HG02642 (cell line): ENCODE measurements around the gene DNAH17.
"Not testable (repeated sequence)": the region's sequence is repeated elsewhere in the genome, so short reads cannot be mapped to it uniquely, and the experiment has no call there.

Source experiments
- ATAC-seq: cut with Tn5 transposase; IDR thresholded peaks from one replicate; pipeline ENCODE4 v1.9.1; 2021; ENCODE audit warnings: mild to moderate bottlenecking; ENCODE audit not compliant: unreplicated experiment, poor library complexity

Gene DNAH17

DNA sequence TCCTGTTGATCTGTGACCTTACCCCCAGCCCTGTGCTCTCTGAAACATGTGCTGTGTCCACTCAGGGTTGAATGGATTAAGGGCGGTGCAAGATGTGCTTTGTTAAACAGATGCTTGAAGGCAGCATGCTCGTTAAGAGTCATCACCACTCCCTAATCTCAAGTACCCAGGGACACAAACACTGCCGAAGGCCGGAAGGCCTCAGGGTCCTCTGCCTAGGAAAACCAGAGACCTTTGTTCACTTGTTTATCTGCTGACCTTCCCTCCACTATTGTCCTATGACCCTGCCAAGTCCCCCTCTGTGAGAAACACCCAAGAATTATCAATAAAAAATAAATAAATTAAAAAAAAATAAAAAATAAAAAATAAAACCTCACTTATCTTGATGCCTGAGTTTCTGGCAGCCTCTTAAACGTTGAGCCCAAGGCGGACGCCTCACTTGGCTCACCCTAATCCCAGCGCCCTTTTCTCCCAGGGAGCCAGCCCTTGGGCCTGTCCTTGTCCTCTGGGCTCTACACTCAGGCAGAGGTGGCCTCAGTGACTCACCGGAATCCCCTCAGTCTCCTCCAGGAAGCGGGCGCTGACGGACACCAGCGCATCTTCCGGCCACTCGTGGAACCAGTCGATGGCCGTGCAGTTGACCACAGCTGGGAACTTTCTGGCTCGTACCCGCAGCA, 110.9 kb downstream of the DNAH17 start:
- ATAC-seq, result not testable (repeated sequence)

DNA sequence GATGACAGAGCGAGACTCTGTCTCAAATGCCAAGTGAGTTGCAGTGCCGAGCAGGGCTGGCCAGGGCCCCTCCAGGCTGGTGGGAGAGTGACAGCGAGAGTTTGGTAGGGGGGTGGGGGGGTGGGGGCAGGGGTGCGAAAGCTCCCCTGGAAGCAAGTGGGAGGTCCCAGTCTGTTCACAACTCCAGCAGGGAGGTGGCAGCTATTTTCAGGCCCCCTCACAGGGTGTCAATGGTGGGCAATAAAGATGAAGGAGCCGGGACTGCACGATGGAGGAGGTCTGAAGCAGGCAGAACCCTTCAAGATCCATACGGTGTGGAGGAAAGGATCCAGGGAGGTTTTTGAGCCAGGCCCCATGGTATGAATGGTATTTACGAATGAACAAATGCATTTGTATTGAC, 115.0 kb downstream of the DNAH17 start:
- no peak for ATAC-seq

DNA sequence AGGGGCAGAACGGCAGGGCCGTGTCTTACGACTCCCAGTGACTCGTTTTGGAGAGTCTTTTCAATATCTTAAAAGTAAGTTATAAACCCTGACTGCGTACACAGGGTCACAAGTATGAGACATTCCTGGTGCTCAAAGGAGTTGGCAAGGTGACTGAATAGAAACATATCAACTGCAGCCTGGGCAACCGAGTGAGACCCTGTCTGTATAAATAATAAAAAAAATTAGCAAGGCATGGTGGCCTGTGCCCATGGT, 115.5 kb downstream of the DNAH17 start:
- no peak for ATAC-seq

DNA sequence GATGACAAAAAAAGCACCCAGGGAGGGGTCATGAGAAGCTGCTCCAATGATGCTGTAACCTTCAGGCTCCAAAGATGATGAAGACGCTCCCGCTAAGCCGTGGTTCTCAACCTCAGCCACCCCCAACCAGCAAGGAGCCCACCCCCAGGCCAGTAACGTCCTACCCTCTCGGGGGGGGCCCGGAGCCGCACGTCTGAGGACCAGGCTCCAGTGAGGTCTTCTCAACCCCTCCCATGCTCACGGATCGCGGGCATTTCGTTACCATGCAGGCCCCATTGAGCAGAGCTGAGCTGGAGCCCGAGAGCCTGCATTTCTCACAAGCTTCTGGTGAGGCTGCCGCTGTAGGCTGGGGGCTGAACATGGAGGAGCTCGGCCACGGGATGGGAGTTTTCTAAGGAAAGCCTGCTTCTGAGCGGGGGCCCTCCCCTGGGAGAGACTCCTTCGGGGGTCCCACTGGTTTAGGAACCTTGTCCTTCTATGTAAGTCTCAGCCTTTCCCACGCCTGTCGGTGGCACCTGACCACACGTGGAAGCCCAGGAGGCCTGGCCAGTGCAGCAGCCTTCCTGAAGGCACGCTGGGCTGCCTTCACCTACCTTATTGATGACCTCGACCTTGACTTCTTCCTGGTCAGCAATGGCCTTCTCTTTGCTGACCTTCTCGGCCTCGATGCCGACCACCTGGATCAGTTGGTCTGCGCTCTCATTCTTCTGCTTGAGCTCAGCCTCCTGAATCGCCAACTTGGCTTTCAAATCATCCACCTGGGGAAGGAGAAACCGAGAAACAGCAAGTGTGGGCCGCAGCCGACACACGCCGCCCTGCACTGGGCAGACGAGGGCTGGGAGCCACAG, 116.0 kb downstream of the DNAH17 start:
- no peak for ATAC-seq

DNA sequence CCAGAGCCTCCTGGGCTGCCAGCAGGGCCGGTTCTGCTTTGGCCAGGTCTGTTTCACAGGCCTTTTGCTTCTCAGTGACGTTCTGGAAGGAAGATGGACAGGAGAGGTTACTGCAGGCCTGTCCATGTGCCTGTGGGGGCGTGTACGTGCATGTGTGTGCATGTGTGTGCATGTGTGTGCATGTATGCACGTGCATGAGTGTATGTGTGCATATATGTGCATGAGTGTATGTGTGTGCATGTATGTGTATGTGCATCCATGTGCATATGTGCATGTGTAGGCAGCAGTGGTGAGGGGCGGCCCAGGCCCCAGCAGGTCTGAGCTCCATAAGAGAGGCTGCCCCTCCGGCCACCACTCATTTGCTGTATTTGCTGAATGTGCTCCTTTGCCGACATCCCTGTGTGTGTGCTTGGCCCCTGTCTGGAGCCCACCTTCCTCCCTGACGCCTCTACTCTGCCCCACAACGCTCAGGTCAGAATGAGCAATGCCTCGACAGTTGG, 117.0 kb downstream of the DNAH17 start:
- no peak for ATAC-seq

DNA sequence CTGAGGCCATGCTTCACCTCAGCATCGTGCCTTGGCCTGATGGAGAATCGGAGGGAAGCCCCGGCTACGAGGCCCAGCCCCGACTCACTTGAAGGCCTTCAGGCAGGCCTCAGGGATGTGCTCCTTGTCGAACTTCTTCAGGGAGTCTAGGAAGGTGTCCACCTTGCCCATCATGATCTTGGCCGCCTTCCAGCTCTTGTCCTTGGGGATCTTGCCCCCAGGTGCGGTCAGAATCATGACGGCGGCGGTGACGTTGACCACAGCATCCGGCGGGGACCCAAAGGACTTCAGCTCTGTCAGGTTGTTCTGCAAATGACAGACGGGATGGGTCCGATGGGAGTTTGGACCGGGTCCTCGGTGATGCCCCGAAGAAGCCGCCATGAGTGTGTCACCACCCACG, 117.5 kb downstream of the DNAH17 start:
- ATAC-seq, result no peak

DNA sequence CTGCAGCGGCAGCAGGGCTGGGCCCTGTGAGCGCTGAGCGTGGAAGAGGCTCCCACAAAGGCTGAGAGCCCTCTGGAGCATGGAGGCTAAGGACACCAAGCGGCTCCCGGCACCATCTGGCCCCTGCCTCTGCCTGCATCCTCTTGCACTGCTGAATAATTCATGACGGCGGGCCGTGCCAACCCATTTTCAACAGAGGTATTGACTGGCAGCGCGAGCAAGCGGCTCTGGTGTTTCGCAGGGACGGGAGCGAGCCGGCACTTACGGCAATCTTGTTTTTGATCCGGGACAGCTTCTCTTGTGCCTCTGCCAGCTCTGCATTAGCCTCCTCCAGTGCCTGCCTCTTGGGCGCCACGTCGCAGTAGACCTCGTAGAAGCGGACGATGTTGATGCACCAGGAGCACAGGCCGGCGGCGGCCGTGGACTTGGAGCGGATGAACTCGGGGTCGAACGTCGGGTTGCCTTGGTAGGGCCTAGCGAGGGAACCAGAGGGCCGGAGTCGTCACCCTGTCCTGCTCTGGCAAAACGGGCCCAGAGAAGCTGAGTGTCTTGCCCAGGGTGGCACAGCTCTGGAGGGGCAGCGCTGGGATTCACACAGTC, 118.4 kb downstream of the DNAH17 start:
- no peak for ATAC-seq

DNA sequence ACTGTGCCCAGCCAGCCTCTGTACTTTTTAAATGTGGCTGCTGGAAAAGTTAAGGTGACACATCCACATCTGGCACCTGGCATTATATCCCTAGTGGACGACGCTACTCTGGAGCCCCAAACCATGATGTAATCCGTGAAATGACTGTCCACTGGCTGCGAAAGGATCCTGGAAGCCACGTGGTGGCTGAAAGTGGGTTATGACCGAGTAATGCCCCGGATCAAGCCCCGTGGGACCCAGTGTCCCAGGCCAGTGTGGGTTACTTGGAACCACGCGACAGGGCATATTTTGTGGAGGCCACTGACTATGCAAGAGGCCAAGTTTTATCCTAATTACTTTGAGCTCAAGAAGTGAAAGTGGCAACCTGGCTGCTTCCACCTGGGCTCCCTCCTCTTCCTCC, 119.1 kb downstream of the DNAH17 start:
- ATAC-seq, result no peak

DNA sequence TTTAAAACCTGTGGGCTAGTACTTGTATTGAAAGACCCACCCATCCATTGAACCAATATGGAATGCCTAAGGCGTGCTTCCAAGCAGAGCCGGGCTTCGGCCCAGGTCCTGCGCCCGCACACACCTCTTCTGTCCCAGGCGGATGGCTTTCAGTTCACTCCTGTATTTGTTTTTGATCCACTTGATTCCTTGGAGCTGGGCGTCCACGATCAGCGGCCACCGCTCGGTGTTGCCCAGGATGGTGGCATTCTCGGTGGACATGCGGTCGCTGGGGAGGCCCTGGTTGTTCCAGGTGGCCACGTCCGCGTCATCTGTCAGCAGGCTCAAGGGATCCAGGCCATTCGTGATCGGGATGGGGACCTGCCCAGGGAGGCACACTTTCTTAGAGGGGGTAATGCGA, 122.8 kb downstream of the DNAH17 start:
- no peak for ATAC-seq

DNA sequence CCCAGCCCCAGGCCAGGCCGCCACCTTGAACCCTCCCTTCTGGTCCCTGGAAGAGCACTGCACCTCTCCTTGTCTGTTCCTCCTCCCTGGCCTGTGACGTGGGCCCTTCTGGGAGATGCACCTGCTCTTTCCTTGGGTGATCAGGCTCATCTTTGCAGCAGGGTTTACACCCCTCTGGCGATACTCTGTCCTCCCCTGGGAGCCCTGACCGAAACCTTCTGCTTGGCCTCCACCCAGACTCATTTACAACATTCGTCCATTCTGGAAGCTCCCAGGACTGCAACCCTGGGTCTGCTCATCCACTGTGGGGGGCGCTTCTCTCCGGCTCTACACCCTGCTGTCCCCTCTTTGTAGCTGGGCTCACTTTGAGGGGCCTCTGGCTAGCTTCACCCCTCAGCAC, 125.4 kb downstream of the DNAH17 start:
- ATAC-seq, result no peak

DNA sequence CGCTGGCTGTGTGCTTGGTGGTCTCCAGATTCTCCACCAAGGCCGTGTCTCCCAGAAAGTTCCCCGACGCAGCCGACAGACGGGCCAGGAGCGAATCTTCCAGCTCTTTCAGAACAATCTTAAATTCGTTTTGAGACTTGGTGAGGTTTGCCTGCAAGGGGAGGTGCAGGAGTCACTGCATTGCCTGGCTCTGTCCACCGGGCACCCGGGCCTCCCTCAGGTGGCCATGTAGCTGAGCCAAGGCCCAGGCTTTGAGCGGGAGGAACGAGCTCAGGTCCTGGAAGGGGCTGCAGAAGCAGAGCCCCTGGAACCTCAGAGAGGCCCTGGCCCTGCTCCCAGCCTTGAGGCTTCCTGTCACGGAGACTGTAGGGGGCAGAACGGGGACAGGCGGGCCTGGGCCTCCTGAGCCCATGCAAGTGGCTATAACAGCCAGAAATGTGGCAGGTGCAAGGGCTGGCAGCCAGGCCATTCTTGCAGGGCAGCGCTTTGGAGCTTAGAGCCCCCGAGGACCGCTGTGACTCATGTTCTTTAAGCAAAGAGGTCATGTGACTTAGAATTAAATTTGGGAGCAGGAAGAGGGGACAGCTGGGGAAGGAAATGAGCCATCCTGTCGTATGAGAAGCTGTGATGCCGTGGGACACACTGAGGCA, 126.4 kb downstream of the DNAH17 start:
- ATAC-seq, result no peak

DNA sequence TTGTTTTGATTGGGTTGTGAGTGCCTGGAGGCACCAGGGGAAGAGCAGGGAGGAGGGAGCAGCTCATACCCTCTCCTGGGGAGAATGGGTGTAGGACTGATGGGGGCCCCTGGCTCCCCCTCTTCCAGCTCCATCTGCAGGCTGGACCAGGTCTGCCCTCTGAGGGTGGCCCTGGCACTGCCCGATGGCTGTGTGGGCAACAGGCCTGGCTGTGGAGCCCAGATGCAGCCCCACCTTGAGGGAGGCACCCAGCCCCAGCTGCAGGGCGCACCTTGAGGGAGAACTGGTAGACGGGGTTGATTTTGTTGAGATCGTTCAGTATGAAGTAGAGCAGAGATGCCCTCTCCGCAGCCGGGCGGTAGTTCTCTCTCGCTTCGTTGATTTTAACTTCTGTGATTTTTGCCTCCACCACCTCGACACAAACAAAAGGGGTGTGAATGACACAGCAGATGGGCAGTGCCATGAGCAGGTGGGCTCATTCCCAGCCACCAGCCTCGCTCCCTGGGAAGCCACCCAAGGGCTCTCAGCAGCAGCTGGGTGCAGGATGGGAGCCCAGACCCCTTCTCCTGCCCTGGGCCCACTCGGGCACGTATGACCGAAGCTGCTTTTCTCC, 127.1 kb downstream of the DNAH17 start:
- no peak for ATAC-seq

DNA sequence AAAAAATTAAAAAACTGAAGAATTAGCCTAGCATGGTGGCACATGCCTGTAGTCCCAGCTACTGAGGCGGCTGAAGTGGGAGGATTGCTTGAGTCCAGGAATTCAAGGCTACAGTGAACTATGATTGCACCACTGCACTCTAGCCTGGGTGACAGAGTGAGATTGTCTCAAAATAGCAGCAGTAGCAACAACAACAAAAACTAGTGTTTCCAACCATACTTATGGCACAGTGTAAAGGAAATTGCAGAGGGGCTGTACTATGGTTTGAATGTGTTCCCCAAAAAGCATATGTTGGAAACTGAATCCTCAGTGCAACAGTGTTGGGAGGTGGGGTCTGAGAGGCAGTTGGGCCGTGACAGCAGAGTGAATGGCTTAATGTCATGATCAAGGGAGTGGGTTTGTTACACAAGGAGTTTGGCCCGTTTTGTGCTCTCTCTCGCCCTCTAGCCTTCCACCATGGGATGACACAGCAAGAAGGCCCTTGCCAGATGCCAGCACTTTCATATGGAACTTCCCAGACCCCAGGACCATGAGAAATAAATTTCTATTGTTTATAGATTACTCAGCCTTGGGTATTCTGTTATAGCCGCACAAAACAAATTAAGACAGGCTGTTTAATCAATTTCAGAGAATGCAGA, 128.7 kb downstream of the DNAH17 start:
- ATAC-seq, result no peak

DNA sequence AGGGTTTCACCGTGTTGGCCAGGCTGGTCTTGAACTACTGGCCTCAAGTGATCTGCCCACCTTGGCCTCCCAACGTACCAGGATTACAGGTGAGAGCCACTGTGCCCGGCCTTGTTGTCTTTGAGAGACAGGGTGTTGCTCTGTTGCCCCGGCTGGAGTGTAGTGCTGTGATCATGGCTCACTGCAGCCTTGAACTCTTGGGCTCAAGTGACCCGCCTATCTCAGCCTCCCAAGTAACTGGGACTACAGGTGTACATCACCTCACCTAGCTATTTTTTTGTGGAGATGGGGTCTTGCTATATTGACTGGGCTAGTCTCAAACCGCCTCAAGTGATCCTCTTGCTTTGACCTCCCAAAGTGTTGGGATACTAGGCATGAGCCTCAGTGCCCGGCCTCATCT, 130.4 kb downstream of the DNAH17 start:
- no peak for ATAC-seq

DNA sequence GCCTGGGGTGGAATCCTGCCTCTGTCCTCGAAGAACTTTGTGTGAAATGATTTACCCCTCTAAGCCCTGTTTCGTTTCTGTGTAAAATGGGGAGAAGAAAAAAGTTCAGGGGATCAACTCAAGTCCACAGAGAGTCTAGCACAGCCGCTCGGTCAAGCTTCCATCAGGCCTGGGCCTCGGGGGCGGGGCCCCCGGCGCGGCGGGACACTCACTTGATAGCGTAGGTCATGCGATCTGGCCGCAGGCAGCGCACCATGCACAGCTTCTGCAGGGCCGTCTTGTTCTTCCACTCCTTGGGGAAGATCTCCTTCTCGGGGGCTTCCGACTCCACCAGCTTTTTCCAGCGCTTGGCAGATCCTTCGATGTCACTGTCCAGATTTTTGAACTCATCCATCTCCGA, 132.8 kb downstream of the DNAH17 start:
- no peak for ATAC-seq

DNA sequence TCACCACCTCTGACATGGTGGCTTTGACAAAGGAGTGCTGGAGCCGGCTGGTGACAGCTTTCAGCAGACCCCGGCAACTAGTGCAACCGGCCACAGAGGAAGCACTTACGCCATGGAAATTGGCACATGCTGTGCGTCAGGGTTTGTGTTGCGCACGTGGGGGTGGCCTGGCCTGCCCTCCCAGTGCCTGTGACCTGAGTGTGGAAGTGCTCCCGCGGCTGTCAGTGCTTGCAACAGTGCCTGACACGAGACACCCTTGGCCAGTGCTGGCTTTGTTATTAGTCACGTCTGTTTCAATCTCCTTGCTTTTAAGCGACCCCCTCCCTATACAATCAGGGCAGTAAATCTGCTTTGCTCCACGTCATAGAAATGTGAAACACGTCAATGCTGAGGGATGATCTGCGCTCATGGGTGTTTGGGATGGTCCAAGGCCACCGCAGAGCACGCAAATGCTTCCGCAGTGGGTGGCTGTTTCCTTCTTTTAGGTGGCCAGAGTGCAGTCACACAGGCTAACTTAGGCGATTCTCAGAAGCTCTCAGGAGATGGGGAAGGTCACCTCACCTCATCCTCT, 134.5 kb downstream of the DNAH17 start:
- ATAC-seq, result no peak

DNA sequence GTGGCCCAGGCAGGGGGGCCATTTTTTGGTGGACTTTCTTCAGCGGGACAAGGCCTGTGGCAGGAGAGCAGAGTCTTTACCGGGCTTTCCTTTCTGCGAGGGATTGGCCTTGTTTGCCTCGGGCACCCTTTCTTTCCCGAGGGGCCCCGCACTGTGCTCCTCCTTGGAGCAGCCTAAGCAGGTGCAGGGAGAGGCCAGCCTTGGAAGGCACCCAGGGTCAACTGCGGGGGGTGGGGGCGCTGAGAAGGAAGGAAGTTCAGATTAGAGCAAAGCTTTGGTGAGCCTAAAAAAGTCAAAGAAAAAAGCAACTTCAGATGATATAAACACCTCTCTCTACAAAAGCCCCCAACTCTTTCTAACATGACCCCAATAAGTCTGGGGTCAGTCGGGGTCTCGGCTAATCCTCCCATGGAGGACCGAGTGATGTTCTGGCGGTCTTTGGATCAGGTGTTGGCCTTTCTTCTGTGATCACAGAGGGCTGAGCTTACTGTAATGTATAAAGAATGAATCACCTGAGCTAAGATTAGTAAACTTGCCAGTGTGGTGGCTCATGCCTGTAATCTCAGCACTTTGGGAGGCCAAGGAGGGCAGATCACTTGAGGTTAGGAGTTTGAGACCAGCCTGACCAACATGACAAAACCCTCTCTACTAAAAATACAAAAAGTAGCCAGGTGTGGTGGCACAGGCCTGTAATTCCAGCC, 135.8 kb downstream of the DNAH17 start:
- ATAC-seq, result no peak

DNA sequence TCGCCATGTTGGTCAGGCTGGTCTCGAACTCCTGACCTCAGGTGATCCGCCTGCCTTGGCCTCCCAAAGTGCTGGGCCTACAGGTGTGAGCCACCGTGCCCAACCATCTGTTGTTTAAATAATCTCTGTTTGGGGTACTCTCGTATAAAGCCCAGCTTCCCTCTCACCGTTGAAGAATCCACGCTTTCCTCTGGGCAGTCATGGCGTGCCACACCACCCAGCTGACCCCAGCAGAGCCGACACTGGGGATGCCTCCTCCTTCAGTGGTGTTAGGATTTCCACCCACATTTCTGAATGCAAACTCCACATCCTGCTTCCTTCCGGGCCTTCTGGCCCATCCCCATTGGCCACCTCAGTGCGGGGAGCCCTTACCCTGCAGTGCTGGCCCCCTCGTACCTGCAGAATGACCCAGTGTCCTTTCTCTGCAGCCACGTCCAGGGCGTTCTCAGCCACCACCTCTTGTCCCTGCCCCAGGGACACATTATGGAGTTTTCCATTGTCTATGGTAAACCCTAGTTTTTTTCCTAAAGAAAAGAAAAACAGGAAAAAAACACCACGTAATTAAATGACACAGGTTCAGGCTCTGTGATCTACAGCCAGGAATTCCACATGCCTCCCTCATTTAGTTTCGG, 138.4 kb downstream of the DNAH17 start:
- no peak for ATAC-seq

DNA sequence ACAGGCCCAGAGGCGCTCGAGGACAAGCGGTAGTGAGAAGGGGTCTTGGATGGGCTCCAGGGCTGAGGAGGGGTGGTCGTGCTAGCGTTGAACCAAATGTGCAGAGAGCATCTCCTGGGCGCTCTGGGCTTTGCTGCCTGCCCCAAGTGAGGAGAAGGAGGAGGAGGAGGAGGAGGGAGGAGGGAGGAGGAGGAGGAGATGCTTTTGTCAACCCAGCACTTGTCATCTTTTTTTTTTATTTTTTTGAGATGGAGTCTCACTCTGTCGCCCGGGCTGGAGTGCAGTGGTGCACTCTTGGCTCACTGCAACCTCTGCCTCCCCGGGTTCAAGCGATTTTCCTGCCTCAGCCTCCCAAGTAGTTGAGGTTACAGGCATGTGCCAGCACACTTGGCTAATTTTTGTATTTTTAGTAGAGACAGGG, 138.9 kb downstream of the DNAH17 start:
- no peak for ATAC-seq
